ENCODE measurements around the gene RBP5. TPM values are rescaled to one million over a fixed set of nuclear protein-coding genes. Genes with fewer than 3 reads are reported as not detected.

The RBP5 gene
- total and polyA plus RNA-seq, 4 donors = 1.1 to 13.4 (median 6.3) TPM; not detected in 1

- Histone ChIP-seq H3K27ac (ENCODE audit: low read depth in 1 of 2, low read length in 2 of 2) (no peak overlapping the region), H3K9me3 (ENCODE audit: control insufficient read depth, low read length) (no peaks in the 10 kb centered on the region), H3K4me1 (ENCODE audit: control insufficient read depth in 1 of 2, insufficient read depth in 2 of 2, low read length in 2 of 2) (no peaks in the 10 kb centered on the region), H3K4me3 (ENCODE audit: low read length in 2 of 2) (no peak overlapping the region), H3K36me3 (ENCODE audit: control insufficient read depth in 1 of 2, insufficient read depth in 2 of 2, low read length in 1 of 2) (no peaks in the 10 kb centered on the region), H3K27me3 (ENCODE audit: control insufficient read depth in 1 of 2, insufficient read depth in 2 of 2, low read length in 1 of 2) (no peaks in the 10 kb centered on the region)
- DNase-seq (no peak), ATAC-seq (ENCODE audit: low FRiP score) (no peak)
- WGBS, 2 donors = 77 to 91% methylated on average over 6 to 7 of the region's 7 CpGs
- intact Hi-C loops (cut with DNase I) = no loop called here
Measured at GRCh38 chr12:7160183-7160582, 31.5 kb upstream of the RBP5 start.

- no peak for DNase-seq
- Histone ChIP-seq H3K27ac (ENCODE audit: low read depth in 1 of 2, low read length in 2 of 2) (no peak overlapping the region), H3K9me3 (ENCODE audit: control insufficient read depth, low read length) (no peaks in the 10 kb centered on the region), H3K36me3 (ENCODE audit: control insufficient read depth in 1 of 2, insufficient read depth in 2 of 2, low read length in 1 of 2) (no peaks in the 10 kb centered on the region), H3K4me1 (ENCODE audit: control insufficient read depth in 1 of 2, insufficient read depth in 2 of 2, low read length in 2 of 2) (no peaks in the 10 kb centered on the region), H3K4me3 (ENCODE audit: low read length in 2 of 2) (no peak overlapping the region), H3K27me3 (ENCODE audit: control insufficient read depth in 1 of 2, insufficient read depth in 2 of 2, low read length in 1 of 2) (no peaks in the 10 kb centered on the region)
- intact Hi-C loops (cut with DNase I) = no loop called here
- ATAC-seq (ENCODE audit: low FRiP score) = no peak
- 60 to 71% methylated on average over 10 of the region's 10 CpGs for WGBS, 2 donors
Measured at GRCh38 chr12:7158781-7159609, 30.3 kb upstream of the RBP5 start.

- no peaks in the 10 kb centered on the region for H3K4me1 ChIP-seq (ENCODE audit: control insufficient read depth in 1 of 2, insufficient read depth in 2 of 2, low read length in 2 of 2)
- no peaks in the 10 kb centered on the region for H3K36me3 ChIP-seq (ENCODE audit: control insufficient read depth in 1 of 2, insufficient read depth in 2 of 2, low read length in 1 of 2)
- 90 to 93% methylated on average over 17 of the region's 17 CpGs for WGBS, 2 donors
- intact Hi-C loops (cut with DNase I) = no loop called here
- no peaks in the 10 kb centered on the region for H3K9me3 ChIP-seq (ENCODE audit: control insufficient read depth, low read length)
- H3K27me3 ChIP-seq (ENCODE audit: control insufficient read depth in 1 of 2, insufficient read depth in 2 of 2, low read length in 1 of 2) = no peaks in the 10 kb centered on the region
- H3K4me3 ChIP-seq (ENCODE audit: low read length in 2 of 2) = no peak overlapping the region
- ATAC-seq (ENCODE audit: low FRiP score) = no peak
- no peak overlapping the region for H3K27ac ChIP-seq (ENCODE audit: low read depth in 1 of 2, low read length in 2 of 2)
- no peak for DNase-seq
Measured at GRCh38 chr12:7157391-7157790, 28.7 kb upstream of the RBP5 start.

GRCh38 chr12:7156259-7157197 lies 27.8 kb upstream of the RBP5 start:
- DNase-seq = peak in 1 of 2 donors; percentile 64
- no peak overlapping the region for H3K27ac ChIP-seq (ENCODE audit: low read depth in 1 of 2, low read length in 2 of 2)
- no peak overlapping the region for H3K4me3 ChIP-seq (ENCODE audit: low read length in 2 of 2)
- 85 to 88% methylated on average over 23 to 24 of the region's 24 CpGs for WGBS, 2 donors
- H3K4me1 ChIP-seq (ENCODE audit: control insufficient read depth in 1 of 2, insufficient read depth in 2 of 2, low read length in 2 of 2) = no peaks in the 10 kb centered on the region
- H3K36me3 ChIP-seq (ENCODE audit: control insufficient read depth in 1 of 2, insufficient read depth in 2 of 2, low read length in 1 of 2) = no peaks in the 10 kb centered on the region
- no peaks in the 10 kb centered on the region for H3K9me3 ChIP-seq (ENCODE audit: control insufficient read depth, low read length)
- ATAC-seq (ENCODE audit: low FRiP score) = no peak
- no peaks in the 10 kb centered on the region for H3K27me3 ChIP-seq (ENCODE audit: control insufficient read depth in 1 of 2, insufficient read depth in 2 of 2, low read length in 1 of 2)
- intact Hi-C loops (cut with DNase I) = no loop called here

GRCh38 chr12:7155471-7156034 lies 26.9 kb upstream of the RBP5 start:
- DNase-seq (peak in 1 of 2 donors; percentile 75), ATAC-seq (ENCODE audit: low FRiP score) (no peak)
- no peaks in the 10 kb centered on the region for H3K9me3 ChIP-seq (ENCODE audit: control insufficient read depth, low read length)
- H3K27ac ChIP-seq (ENCODE audit: low read depth in 1 of 2, low read length in 2 of 2) = no peak overlapping the region
- H3K36me3 ChIP-seq (ENCODE audit: control insufficient read depth in 1 of 2, insufficient read depth in 2 of 2, low read length in 1 of 2) = peaks cover 0 to 3% of the 10 kb centered on the region in 2 donors
- intact Hi-C loops (cut with DNase I) = no loop called here
- no peaks in the 10 kb centered on the region for H3K27me3 ChIP-seq (ENCODE audit: control insufficient read depth in 1 of 2, insufficient read depth in 2 of 2, low read length in 1 of 2)
- 84 to 85% methylated on average over 8 of the region's 8 CpGs for WGBS, 2 donors
- no peaks in the 10 kb centered on the region for H3K4me1 ChIP-seq (ENCODE audit: control insufficient read depth in 1 of 2, insufficient read depth in 2 of 2, low read length in 2 of 2)
- no peak overlapping the region for H3K4me3 ChIP-seq (ENCODE audit: low read length in 2 of 2)

- Histone ChIP-seq H3K4me1 (ENCODE audit: control insufficient read depth in 1 of 2, insufficient read depth in 2 of 2, low read length in 2 of 2) (no peaks in the 10 kb centered on the region), H3K27me3 (ENCODE audit: control insufficient read depth in 1 of 2, insufficient read depth in 2 of 2, low read length in 1 of 2) (no peaks in the 10 kb centered on the region), H3K27ac (ENCODE audit: low read depth in 1 of 2, low read length in 2 of 2) (no peak overlapping the region), H3K4me3 (ENCODE audit: low read length in 2 of 2) (no peak overlapping the region), H3K36me3 (ENCODE audit: control insufficient read depth in 1 of 2, insufficient read depth in 2 of 2, low read length in 1 of 2) (peaks cover 0 to 6% of the 10 kb centered on the region in 2 donors), H3K9me3 (ENCODE audit: control insufficient read depth, low read length) (no peaks in the 10 kb centered on the region)
- ATAC-seq (ENCODE audit: low FRiP score) (no peak), DNase-seq (no peak)
- intact Hi-C loops (cut with DNase I) = no loop called here
- WGBS, 2 donors = 89 to 90% methylated on average over 12 of the region's 12 CpGs
Measured at GRCh38 chr12:7154901-7155470, 26.3 kb upstream of the RBP5 start.

- Histone ChIP-seq H3K27me3 (ENCODE audit: control insufficient read depth in 1 of 2, insufficient read depth in 2 of 2, low read length in 1 of 2) (no peaks in the 10 kb centered on the region), H3K36me3 (ENCODE audit: control insufficient read depth in 1 of 2, insufficient read depth in 2 of 2, low read length in 1 of 2) (peaks cover 0 to 8% of the 10 kb centered on the region in 2 donors), H3K9me3 (ENCODE audit: control insufficient read depth, low read length) (no peaks in the 10 kb centered on the region), H3K27ac (ENCODE audit: low read depth in 1 of 2, low read length in 2 of 2) (no peak overlapping the region), H3K4me3 (ENCODE audit: low read length in 2 of 2) (no peak overlapping the region), H3K4me1 (ENCODE audit: control insufficient read depth in 1 of 2, insufficient read depth in 2 of 2, low read length in 2 of 2) (no peaks in the 10 kb centered on the region)
- intact Hi-C loops (cut with DNase I) = no loop called here
- no peak for ATAC-seq (ENCODE audit: low FRiP score)
- no peak for DNase-seq
- 86 to 87% methylated on average over 6 of the region's 6 CpGs for WGBS, 2 donors
Measured at GRCh38 chr12:7154042-7154441, 25.4 kb upstream of the RBP5 start.

GRCh38 chr12:7152818-7153217 lies 24.1 kb upstream of the RBP5 start:
- intact Hi-C loops (cut with DNase I) = no loop called here
- Histone ChIP-seq H3K36me3 (ENCODE audit: control insufficient read depth in 1 of 2, insufficient read depth in 2 of 2, low read length in 1 of 2) (peaks cover 0 to 8% of the 10 kb centered on the region in 2 donors), H3K4me1 (ENCODE audit: control insufficient read depth in 1 of 2, insufficient read depth in 2 of 2, low read length in 2 of 2) (no peaks in the 10 kb centered on the region), H3K27ac (ENCODE audit: low read depth in 1 of 2, low read length in 2 of 2) (no peak overlapping the region), H3K27me3 (ENCODE audit: control insufficient read depth in 1 of 2, insufficient read depth in 2 of 2, low read length in 1 of 2) (no peaks in the 10 kb centered on the region), H3K4me3 (ENCODE audit: low read length in 2 of 2) (no peak overlapping the region), H3K9me3 (ENCODE audit: control insufficient read depth, low read length) (no peaks in the 10 kb centered on the region)
- no peak for ATAC-seq (ENCODE audit: low FRiP score)
- no peak for DNase-seq
- 80 to 87% methylated on average over 4 of the region's 4 CpGs for WGBS, 2 donors
